Kidney (tissue), 14 donors: Measurements from ENCODE around the gene PLXNA1. TPM values are rescaled to one million over a fixed set of nuclear protein-coding genes. Genes with fewer than 3 reads are reported as not detected.

Experiments
- DNase-seq, 5 donors: peaks; one replicate each; pipeline ENCODE4 v3.0.0-alpha.2; 2013 to 2020
- FAIRE-seq: peaks from 2 replicates; lab custom pipeline; 2012; peaks lifted over from hg19 to GRCh38; lab: Jason Lieb, UNC
- H3K27ac ChIP-seq, 2 donors: one replicate each; pipeline ENCODE4 v1.7.0; 2013; ENCODE audit warnings: low read depth in 2 of 2, low read length in 2 of 2, inconsistent platforms in 1 of 2
- H3K27me3 ChIP-seq: one replicate; pipeline ENCODE4 v1.7.1; 2013; ENCODE audit warnings: low read length, inconsistent platforms; ENCODE audit not compliant: control insufficient read depth, insufficient read depth
- H3K36me3 ChIP-seq, 3 donors: one replicate each; pipeline versions ENCODE4 v1.7.0 to v1.7.1; 2013; ENCODE audit warnings: low read length in 3 of 3, control low read depth in 1 of 3, inconsistent platforms in 1 of 3; ENCODE audit not compliant: insufficient read depth in 3 of 3, control insufficient read depth in 2 of 3
- H3K4me1 ChIP-seq, 3 donors: one replicate each; pipeline versions ENCODE4 v1.7.0 to v1.7.1; 2013; ENCODE audit warnings: low read length in 3 of 3, inconsistent platforms in 1 of 3, low read depth in 1 of 3; ENCODE audit not compliant: control insufficient read depth in 2 of 3, insufficient read depth in 2 of 3
- H3K4me3 ChIP-seq, 3 donors: one replicate each; pipeline versions ENCODE4 v1.7.0 to v1.8.1; 2013; ENCODE audit warnings: low read length in 3 of 3, control low read depth in 1 of 3, inconsistent platforms in 1 of 3
- H3K9ac ChIP-seq, 3 donors: one replicate each; pipeline versions ENCODE4 v1.7.0 to v1.7.1; 2013; ENCODE audit warnings: low read length in 3 of 3, control low read depth in 1 of 3, inconsistent platforms in 1 of 3
- H3K9me3 ChIP-seq, 3 donors: one replicate each; pipeline versions ENCODE4 v1.7.0 to v1.7.1; 2013; ENCODE audit warnings: low read length in 3 of 3, control low read depth in 1 of 3, inconsistent platforms in 1 of 3; ENCODE audit not compliant: control insufficient read depth in 2 of 3, insufficient read depth in 1 of 3
- CTCF ChIP-seq: IDR thresholded peaks from 3 replicates; pipeline ENCODE4 v1.5.1; 2012; ENCODE audit warnings: mild to moderate bottlenecking, moderate library complexity, borderline replicate concordance; ENCODE audit not compliant: insufficient read depth; ENCODE audit errors: extremely low read depth
- intact Hi-C: fragments of 100-400 bp; cut with DNase I; formaldehyde crosslinking; loops from one replicate; pipeline ENCODE4 v1.11.1; 2022
- polyA plus RNA-seq: library from polyadenylated mRNA; stranded (reverse); fragments of 350-450 nt; fragmentation: Illumina TruSeq; extraction: RNeasy Lipid Tissue Mini Kit (QIAGEN cat#74804); gene quantifications from one replicate; pipeline ENCODE4 v1.2.3, GENCODE V29; 2014; ENCODE audit warnings: low read depth, low replicate concordance; ENCODE audit not compliant: insufficient read depth
- total RNA-seq: library from RNA; stranded (reverse); fragmentation: NEBNext Ultra II Directional; extraction: Animal tissue kit (Norgen Biotek cat#: 25700); gene quantifications from one replicate; pipeline ENCODE4 v1.2.1, GENCODE V29; 2021
- donor health status: control.
- donor health status: control.
- donor health status: control.
- donor health status: control.
- donor health status: control.
- donor health status: DM: yes; HTN: yes; CAD: no.
- donor health status: Normal renal cell carcinoma (clear cell type).

The PLXNA1 gene
- total and polyA plus RNA-seq, 2 donors from 2014 or later, result 5.3 to 29.0 TPM

GRCh38 chr3:126956361-126956760, 26.6 kb upstream of the PLXNA1 start:
- H3K4me1 ChIP-seq, result peaks cover 0 to 7% (median 0%) of the 10 kb centered on the region in 3 donors
- H3K9me3 ChIP-seq, result no peaks in the 10 kb centered on the region
- FAIRE-seq (no peak), DNase-seq (peak in 1 of 5 donors; percentile 39)
- H3K4me3 ChIP-seq, result no peak overlapping the region
- intact Hi-C loops, result no loop called here
- no peak overlapping the region for H3K9ac ChIP-seq
- H3K36me3 ChIP-seq, result peaks cover 0 to 4% (median 0%) of the 10 kb centered on the region in 3 donors
- TF ChIP-seq CTCF, result no peak
- H3K27ac ChIP-seq, result no peak overlapping the region
- no peaks in the 10 kb centered on the region for H3K27me3 ChIP-seq

- Histone ChIP-seq H3K27ac (no peak overlapping the region), H3K27me3 (no peaks in the 10 kb centered on the region), H3K4me3 (no peak overlapping the region), H3K36me3 (peaks cover 0 to 4% (median 0%) of the 10 kb centered on the region in 3 donors), H3K9ac (no peak overlapping the region), H3K4me1 (peaks cover 0 to 11% (median 0%) of the 10 kb centered on the region in 3 donors), H3K9me3 (no peaks in the 10 kb centered on the region)
- TF ChIP-seq CTCF, result no peak
- intact Hi-C loops, result no loop called here
- DNase-seq (peak in 1 of 5 donors; percentile 73), FAIRE-seq (no peak)
Measured at GRCh38 chr3:126956866-126957650, 25.9 kb upstream of the PLXNA1 start.

GRCh38 chr3:126957776-126958637, 24.9 kb upstream of the PLXNA1 start:
- Histone ChIP-seq H3K4me3 (no peak overlapping the region), H3K36me3 (peaks cover 0 to 4% (median 0%) of the 10 kb centered on the region in 3 donors), H3K27me3 (no peaks in the 10 kb centered on the region), H3K9ac (no peak overlapping the region), H3K9me3 (no peaks in the 10 kb centered on the region), H3K27ac (no peak overlapping the region), H3K4me1 (peaks cover 0 to 14% (median 0%) of the 10 kb centered on the region in 3 donors)
- intact Hi-C loops, result no loop called here
- DNase-seq, result peak in 1 of 5 donors; percentile 48
- FAIRE-seq, result no peak
- no peak for TF ChIP-seq CTCF
